HCT116 (cell line): ENCODE results near the gene MAP3K9.

Experiments
- EGR1 ChIP-seq: IDR thresholded peaks from 2 replicates; pipeline ENCODE4 v1.6.1; 2012; ENCODE audit warnings: low read depth
- EZH2phosphoT487 ChIP-seq: fragments of 200-600 bp; IDR thresholded peaks from 2 replicates; pipeline ENCODE4 v1.6.1; 2018; ENCODE audit warnings: antibody characterized with exemption, borderline replicate concordance
- TF ChIP-seq, protein P1 (sequence below), 3 experiments: fragments of 200-600 bp in 1 of 3; sonication (generic) in 1 of 3; IDR thresholded peaks in 2 of 3; conservative IDR thresholded peaks in 1 of 3; 2 replicates each; pipeline ENCODE4 v1.5.1; 2012 to 2017; ENCODE audit warnings: low read depth in 2 of 3, low read length in 2 of 3, antibody characterized with exemption in 1 of 3, borderline replicate concordance in 1 of 3, control low read depth in 1 of 3, mild to moderate bottlenecking in 1 of 3, mixed read lengths in 1 of 3, mixed run types in 1 of 3, moderate library complexity in 1 of 3; ENCODE audit not compliant: insufficient read depth in 1 of 3

DNA sequence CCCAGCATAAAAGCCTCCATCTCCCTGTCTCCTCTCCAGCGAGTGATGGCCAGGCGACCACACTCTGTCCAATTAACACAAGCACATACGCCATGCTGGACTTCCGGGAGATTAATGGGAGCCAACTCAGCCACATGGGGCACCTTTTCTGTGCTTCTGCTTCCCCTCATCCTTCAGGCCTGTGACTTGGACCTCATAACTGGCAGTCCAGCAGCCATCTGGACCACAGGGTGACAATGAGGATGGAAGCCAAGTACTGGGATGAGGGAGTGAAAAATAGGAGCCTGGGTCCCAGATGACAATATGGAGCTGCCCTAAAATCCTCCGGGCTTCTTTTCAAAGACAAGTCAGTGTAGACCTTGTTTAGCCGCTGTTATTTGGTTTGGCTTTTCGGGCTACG is 12.8 kb downstream of the MAP3K9 start:
- TF ChIP-seq, protein P1, sequence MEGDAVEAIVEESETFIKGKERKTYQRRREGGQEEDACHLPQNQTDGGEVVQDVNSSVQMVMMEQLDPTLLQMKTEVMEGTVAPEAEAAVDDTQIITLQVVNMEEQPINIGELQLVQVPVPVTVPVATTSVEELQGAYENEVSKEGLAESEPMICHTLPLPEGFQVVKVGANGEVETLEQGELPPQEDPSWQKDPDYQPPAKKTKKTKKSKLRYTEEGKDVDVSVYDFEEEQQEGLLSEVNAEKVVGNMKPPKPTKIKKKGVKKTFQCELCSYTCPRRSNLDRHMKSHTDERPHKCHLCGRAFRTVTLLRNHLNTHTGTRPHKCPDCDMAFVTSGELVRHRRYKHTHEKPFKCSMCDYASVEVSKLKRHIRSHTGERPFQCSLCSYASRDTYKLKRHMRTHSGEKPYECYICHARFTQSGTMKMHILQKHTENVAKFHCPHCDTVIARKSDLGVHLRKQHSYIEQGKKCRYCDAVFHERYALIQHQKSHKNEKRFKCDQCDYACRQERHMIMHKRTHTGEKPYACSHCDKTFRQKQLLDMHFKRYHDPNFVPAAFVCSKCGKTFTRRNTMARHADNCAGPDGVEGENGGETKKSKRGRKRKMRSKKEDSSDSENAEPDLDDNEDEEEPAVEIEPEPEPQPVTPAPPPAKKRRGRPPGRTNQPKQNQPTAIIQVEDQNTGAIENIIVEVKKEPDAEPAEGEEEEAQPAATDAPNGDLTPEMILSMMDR (IDR thresholded peaks at IDR 0.05 in 2 of 3, conservative IDR thresholded peaks at IDR 0.05 in 1 of 3; ENCODE audit: borderline replicate concordance in 1 of 3, insufficient read depth in 1 of 3, low read depth in 2 of 3, low read length in 2 of 3) = no peak
- TF ChIP-seq EZH2phosphoT487 (no peak), EGR1 (no peak)
